Left colon (tissue), 2 donors: Measurements from ENCODE around the gene CLDN3. TPM values are rescaled to one million over a fixed set of nuclear protein-coding genes. Genes with fewer than 3 reads are reported as not detected.
"Not testable (repeated sequence)": the region's sequence is repeated elsewhere in the genome, so short reads cannot be mapped to it uniquely, and the experiment has no call there.

Experiments used
- ATAC-seq: fragments of 200-7000 bp; cut with Tn5 transposase; one replicate; pipeline ENCODE4 v1.9.1; 2020; ENCODE audit warnings: mild to moderate bottlenecking, moderate library complexity
- DNase-seq, 2 donors: peaks; one replicate each; pipeline ENCODE4 v3.0.0-alpha.2; 2020
- intact Hi-C, 2 donors: fragments of 100-400 bp; cut with DNase I in 1 of 2; cut with micrococcal nuclease in 1 of 2; formaldehyde crosslinking; loops; one replicate each; pipeline versions ENCODE4 v1.11.2 to v1.14.0; 2022; cut with DNase I, micrococcal nuclease
- total RNA-seq, 2 donors: library from RNA; stranded (reverse); fragmentation: NEBNext Ultra II Directional; extraction: Animal tissue kit (Norgen Biotek cat#: 25700); gene quantifications; one replicate each; pipeline ENCODE4 v1.2.1, GENCODE V29; 2021
- donor health status: DM: no; HTN: no; CAD: no.
- donor health status: DM: yes; HTN: yes; CAD: no.

The CLDN3 gene
- total RNA-seq, 2 donors from 2014 or later: 566 to 781 TPM

DNA sequence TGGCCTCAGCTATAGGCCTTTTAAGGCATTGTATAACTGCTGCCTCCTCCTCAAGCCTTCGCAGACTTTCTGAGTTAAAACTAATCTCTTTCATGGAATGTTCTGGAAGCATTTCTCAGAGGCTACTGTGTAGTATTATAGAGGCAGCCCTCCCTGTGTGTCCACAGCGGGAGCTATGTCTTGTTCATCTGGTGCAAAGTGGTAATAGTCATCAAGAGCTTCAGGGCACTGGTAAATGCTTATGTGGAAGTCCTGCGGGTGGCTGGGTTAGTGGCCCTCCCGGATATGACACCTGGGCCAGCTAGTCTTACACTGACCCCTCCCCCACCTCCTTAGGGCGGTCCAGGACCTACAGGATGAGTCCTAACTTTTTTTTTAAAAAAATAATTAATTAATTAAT, 29.3 kb downstream of the CLDN3 start:
- no peak for ATAC-seq
- no peak for DNase-seq
- intact Hi-C loops: loop anchor here in 1 of 2 donors (10.0 kb wide), 1 partner anchor 114 kb away; no protein-coding TSS in a partner anchor

DNA sequence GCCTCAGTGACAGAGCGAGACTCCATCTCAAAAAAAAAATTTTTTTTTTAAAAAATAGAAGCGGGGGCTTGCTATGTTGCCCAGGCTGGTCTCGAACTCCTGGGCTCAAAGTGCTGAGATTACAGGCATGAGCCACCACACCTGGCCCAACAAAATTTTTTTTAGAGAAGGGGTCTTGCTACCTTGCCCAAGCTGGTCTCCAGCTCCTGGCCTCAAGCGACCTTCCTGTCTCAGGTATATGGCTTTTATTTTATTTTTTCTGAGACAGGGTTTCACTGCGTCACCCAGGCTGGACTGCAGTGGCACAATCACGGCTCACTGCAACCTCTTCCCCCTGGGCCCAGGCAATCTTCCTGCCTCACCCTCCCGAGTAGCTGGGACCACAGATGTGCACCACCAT, 29.9 kb downstream of the CLDN3 start:
- DNase-seq (no peak), ATAC-seq (no peak)
- intact Hi-C loops: loop anchor here in 1 of 2 donors (10.0 kb wide), 1 partner anchor 115 kb away; no protein-coding TSS in a partner anchor

DNA sequence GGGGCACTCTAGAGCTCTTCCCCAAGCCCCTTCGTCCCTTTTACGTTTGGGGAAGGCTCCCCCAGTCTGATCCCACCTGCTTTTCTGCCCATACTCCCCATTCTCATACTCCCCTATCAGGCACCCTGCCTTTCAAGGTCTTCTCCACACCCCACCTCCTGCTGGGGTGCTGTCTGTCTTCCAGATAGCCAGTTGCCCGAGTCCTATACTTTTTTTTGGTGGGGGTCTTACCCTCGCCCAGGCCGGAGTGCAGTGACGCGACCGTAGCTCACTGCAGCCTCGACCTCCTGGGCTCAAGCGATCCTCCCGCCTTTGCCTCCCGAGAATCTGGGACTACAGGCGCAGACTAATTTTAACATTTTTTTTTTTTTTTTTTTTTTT, 30.7 kb downstream of the CLDN3 start:
- DNase-seq (no peak), ATAC-seq (no peak)
- intact Hi-C loops: no loop called here

DNA sequence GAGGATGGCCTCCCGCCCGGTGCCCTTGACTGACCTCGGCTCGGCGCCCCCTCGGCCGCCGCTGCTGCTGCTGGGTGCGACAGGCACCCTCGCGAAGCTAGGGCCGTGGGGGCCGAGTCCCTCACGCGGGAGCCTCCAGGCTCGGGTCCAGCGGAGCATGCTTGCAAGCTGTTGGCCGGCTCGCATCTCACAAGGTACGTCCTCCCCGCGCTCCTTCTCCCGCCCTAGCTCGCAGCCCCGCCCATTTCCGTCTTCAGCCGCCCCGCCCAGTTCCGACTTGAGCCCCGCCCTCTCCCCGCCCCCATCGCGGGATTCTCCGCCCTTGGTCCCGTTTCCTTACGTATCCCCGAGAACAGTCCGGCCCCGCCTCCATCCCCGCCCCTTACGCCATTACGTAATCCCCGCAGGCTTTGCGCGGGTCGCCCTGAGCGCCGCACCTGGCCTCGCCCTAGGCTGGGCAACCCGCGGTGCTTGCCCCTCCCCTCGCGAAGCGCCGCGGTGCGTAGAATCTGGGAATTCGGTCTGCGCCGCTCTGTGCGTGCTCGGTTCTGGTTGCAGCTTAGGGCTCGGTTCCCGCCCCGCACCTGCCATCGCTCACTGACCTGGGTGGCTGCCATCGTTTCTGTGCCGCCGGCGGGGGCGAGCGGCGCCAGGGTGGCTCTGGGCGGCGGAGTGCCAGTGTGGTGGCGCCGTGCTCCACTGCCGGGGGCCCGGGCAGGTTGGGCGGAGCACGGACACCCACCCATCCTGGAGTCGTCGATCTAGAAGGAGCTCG, 31.3 kb downstream of the CLDN3 start, which contains the start of gene ABHD11:
Gene ABHD11 (minus strand): TSS at position 191 of the 775 bp plus-strand sequence. CDS start 32 bp downstream, at position 159.
- intact Hi-C loops: no loop called here
- peak; percentile 96 to 99 for DNase-seq
- peak; percentile 60 for ATAC-seq

DNA sequence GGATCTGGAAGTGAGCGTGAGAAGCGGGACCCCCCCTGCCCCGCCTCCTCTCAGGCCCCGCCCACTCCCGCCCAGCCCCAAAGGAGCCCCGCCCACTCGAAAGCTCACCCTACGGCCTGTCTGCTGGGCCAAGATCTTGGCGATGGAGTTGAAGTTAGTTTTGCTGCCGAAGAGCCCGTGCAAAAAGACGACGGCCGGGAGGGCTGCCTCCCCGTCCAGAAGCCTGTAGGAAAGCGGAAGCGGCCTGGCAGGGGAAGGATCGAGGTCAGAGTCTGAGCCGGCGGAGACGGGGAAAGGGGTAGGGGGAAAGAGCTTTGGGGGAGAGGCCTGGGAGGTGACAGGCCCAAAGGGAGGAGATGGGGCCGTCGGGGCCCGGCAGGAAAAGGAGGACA, 31.9 kb downstream of the CLDN3 start:
- intact Hi-C loops: no loop called here
- DNase-seq (peak; percentile 68 to 85), ATAC-seq (peak; percentile 37)

DNA sequence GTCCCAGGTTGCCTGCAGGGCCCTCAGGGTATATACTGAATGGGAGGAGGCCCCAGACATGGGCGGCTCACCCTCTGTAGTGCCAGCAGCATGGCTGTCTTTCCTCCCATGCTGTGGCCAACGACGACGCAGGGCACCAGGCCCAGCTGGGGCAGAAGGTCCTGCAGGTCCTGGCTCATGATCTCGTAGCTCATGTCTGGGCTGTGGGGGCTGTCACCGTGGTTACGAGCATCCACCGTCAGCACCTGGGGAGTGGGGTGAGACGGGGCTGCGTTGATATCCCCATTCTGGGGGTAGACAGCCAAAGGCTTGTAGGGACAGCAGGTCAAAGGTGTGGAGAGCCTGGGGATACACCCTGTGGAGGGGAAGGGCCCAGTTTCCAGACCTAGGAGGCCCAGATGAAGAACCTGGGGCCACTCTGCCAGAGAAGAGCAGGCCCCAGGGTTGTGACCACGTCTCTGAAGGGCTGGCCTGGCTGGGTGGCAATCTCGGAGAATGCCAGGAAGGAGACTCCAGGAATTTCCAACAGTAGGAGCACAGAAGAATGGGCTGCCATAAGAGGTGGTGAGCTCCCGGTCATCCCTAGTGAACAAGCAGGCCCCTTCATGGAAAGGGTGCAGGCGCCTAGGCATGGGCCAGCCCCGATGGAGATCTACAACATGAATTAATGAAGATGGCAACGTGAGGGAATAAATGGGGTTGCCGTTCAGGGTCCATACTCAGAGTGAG, 32.4 kb downstream of the CLDN3 start:
- ATAC-seq (no peak), DNase-seq (peak in 1 of 2 donors; percentile 56)
- intact Hi-C loops: no loop called here

DNA sequence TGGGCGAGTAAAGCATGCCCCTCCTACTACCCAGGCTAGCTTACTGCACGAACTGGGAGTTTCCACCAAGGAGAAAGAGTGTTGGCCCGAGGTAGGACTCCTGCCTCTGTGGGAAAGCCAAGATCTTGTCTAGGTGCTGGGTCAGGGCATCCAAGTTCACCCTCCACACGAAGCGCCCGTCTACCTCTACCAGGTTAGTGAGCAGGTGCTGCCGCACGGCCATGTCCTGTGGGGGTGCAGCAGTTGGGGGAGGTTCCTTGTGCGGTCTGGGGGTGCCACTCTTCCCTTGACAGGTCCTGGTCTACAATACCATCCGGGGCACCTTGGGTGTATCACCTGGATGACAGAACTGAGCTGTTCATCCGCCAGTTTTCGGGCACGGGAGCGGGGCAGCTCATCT, 33.2 kb downstream of the CLDN3 start:
- ATAC-seq (no peak), DNase-seq (no peak)
- intact Hi-C loops: no loop called here

DNA sequence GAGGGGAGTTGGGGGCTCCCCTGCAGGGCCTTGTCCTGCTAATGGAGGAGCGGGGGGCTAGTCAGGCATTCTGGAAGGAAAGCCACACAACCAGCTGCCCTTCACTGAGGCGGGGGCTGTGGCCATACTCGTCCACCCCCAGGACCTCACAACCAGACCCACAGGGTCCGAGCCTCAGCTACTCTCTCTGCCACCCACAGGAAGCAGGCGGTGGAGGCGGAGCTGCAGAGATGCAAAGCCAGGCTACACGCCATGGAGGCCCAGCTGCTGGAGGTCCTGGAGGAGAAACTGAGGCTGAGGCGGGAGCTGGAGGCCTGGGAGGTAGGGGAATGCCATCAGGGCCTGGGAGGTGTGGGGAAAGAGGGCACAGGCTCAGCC, 34.6 kb downstream of the CLDN3 start:
- intact Hi-C loops: no loop called here
- DNase-seq (no peak), ATAC-seq (no peak)

DNA sequence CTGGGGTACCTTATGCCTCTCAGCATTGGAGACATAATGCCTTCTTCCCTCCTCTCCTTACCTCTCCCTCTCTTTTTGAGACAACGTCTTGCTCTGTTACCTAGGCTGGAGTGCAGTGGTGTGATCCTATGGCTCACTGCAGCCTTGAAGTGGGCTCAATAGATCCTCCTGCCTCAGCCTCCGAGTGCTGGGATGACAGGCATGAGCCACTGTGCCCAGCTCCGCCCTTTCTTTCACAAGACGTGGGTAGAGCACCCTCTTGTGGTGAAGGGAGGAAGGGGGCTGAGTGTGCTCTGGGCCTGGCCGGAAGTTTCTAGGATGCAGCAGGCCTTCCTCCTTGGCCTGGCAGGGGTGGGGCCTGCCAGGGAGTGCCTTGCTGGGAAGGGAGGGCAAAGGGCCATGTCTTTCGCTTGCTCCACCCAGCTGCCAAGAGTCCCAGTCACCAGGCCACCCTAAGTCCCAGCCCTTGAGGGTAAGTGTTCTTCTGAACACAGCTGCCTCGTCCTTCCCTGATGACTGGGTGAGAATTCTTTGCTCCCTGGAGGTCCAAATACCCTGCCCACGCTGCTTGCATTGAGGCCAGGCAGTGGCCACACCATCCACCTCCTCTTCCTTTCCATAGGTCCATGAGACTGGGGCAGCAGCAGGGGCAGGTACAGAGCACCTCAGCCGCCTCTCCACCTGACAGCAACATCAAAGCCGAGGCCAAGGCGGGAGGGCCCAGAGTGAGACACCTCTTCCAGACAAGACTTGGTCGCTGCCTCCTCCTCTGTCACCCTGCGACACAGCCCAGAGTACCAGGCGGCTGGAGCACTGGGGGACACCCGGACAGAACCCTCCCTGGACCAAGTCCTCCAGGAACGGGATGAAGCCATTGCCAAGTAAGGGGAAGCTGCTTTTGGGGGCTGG, 35.2 kb downstream of the CLDN3 start:
- ATAC-seq (peak; percentile 64), DNase-seq (peak; percentile 91 to 95)
- intact Hi-C loops: no loop called here

DNA sequence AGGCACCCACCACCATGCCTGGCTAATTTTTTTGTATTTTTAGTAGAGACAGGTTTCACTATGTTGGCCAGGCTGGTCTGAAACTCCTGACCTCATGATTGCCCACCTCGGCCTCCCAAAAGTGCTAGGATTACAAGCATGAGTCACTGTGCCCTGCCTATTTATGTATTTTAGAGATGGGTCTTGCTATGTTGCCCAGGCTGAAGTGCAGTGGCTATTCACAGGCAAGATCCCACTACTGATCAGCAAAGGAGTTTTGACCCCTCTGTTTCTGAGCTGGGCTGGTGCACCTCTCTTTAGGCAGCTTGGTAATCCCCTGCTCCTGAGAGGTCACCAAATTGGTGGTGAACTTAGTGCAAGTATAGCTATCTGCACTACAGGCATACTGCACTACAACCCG, 37.7 kb downstream of the CLDN3 start:
- ATAC-seq: no peak
- no peak for DNase-seq
- intact Hi-C loops: no loop called here

DNA sequence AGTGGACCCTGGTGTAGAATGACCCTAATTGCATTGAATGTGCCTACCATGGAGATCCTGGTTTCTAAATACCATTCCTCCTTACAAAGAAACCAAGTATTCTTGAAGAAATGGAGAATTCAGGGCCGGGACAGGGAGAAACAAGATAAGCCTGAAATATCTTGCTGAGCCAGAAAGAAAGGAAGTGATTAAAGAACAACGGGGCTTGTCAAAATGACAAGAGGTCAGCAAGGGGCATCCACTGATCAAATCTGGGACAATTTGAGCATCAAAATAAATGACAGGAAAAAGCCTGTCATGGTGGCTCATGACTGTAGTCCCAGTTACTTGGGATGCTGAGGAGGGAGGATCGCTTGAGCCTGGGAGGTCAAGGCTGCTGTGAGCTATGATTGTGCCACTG, 39.6 kb downstream of the CLDN3 start:
- no peak for DNase-seq
- intact Hi-C loops: no loop called here
- no peak for ATAC-seq

DNA sequence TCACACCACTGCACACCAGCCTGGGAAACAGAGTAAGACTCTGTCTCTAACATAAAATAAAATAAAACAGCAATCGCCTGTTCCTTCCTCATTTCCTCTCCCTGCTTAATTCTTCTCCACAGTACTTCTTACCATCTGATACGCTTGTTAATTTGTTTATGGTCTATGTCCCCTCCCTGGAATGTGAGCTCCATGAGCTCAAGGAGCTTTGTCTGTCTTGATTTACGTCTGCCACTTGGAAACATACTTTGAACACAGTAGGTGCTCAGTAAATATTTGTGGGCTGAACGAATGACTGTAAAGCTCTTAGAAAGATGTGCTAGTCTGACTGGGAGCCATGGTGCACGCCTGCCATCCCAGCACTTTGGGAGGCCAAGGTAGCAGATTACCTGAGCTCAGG, 41.5 kb downstream of the CLDN3 start:
- DNase-seq (no peak), ATAC-seq (no peak)
- intact Hi-C loops: loop anchor here (5.0 to 10.0 kb wide), 2 partner anchors 64 to 121 kb away; partner anchors contain the start of gene VPS37D (in 1 of the 2)

DNA sequence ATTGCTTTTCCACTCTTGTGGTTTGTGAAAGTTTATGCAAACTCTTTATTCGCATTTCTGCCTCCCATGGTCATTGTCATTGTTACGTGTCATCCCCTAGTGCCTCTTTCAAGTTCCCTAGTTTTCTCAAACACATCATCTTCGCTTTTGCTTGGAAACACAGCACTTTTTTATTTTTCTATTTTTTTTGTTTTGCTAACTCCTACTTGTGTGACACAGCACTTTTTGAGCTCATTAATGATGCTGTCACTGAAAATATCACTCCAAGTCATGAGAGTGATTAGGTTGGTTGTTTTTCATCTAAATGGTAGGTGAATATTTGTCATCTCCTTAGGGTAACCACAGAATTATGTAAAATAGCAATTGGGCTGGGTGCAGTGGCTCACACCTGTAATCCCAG, 42.1 kb downstream of the CLDN3 start:
- DNase-seq: no peak
- intact Hi-C loops: loop anchor here (5.0 to 10.0 kb wide), 2 partner anchors 63 to 121 kb away; partner anchors contain the start of gene VPS37D (in 1 of the 2)
- no peak for ATAC-seq

DNA sequence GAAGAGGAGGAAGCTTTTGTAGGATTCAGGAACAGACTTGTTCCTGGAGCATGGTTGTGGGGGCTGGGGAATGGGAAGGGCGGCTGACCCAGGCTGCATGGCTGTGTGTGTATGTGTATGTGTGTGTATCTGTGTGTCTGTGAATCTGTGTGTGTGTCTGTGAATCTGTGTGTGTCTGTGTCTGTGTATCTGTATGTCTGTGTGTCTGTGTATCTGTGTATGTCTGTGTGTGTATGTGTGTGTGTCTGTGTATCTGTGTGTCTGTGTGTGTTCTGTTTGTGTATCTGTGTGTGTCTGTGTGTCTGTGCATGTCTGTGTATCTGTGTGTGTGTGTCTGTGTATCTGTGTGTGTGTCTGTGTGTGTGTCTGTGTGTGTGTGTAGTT, 44.0 kb downstream of the CLDN3 start:
- ATAC-seq (peak; percentile 27), DNase-seq (no peak)
- intact Hi-C loops: loop anchor here (5.0 to 10.0 kb wide), 2 partner anchors 61 to 119 kb away; partner anchors contain the start of gene VPS37D (in 1 of the 2)

DNA sequence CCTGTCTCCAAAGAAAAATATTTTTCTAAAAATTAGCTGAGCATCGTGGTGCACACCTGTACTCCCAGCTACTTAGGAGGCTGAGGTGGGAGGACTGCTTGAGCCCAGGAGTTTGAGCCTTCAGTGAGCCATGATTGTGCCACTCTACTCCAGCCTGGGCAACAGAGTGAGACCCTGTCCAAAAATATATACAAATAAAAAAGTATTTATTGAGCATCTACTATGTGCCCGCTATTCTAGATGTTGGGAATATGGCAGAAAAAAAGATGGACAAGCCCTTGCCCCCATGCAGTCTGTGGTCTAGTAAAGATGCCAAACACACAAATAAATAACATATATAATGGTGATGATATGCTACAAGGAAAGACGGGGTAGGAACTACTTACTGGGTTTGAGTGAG, 46.3 kb downstream of the CLDN3 start:
- no peak for DNase-seq
- intact Hi-C loops: loop anchor here in 1 of 2 donors (10.0 kb wide), 1 partner anchor 59 kb away; the partner anchor contains the start of gene VPS37D

DNA sequence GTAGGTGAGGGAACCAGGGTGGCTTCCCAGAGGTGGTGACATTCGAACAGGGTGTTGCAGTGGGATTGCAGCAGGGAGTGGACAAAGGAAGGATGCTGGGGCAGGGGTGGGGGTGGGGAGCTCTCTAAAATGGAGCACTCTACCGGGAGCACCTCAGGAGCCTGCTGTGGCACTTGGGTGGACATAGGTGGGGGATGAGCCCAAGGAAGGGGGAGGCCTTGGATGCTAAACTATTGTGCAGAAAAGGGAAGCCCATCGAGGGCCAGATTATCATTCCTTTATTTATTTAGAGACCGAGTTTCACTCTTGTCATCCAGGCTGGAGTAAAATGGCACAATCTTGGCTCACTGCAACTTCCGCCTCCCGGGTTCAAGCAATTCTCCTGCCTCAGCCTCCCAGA, 47.3 kb downstream of the CLDN3 start:
- ATAC-seq (no peak), DNase-seq (no peak)
- intact Hi-C loops: loop anchor here in 1 of 2 donors (10.0 kb wide), 1 partner anchor 58 kb away; the partner anchor contains the start of gene VPS37D

More for the DNA sequence above, 46.3 kb downstream of the CLDN3 start:
- no peak for ATAC-seq

DNA sequence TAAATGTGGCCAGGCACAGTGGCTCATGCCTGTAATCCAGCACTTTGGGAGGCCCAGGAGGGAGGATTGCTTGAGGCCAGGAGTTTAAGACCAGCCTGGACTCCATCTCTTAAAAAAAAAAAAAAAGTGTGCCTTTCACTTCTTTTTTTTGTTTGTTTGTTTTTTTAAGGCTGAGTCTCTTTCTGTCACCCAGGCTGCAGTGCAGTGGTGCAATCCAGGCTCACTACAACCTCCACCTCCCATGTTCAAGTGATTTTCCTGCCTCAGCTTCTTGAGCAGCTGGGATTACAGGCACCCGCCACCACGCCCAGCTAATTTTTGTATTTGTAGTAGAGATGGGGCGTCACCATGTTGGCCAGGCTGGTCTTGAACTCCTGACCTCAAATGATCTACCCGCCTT, 47.9 kb downstream of the CLDN3 start:
- not testable (repeated sequence) for ATAC-seq, DNase-seq
- intact Hi-C loops: loop anchor here in 1 of 2 donors (10.0 kb wide), 1 partner anchor 57 kb away; the partner anchor contains the start of gene VPS37D

DNA sequence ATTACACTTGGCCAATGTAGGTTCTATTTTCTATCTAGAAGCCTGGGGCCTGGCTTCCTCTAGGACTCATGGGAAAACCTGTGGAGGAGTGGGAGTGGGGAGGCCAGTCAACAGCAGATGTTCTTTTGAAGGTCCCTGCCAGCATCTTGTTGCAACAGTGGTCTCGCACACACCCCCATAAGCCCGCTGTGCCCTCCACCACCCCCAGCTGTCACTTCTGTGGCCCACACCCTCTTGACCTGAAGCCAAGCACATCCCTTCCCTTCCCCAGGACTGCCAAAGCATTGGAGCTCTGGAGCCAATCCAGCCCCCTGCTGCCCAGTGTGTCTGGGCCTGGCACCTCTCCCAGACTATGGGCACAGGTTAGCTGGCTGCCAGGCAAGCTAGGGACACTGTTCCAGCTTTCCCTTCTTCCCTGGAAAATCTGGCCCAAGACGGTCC, 48.7 kb downstream of the CLDN3 start:
- peak; percentile 42 for ATAC-seq
- intact Hi-C loops: loop anchor here in 1 of 2 donors (10.0 kb wide), 1 partner anchor 57 kb away; the partner anchor contains the start of gene VPS37D
- peak in 1 of 2 donors; percentile 51 for DNase-seq
